Measurements from ENCODE around the gene ZFP62. TPM values are rescaled to one million over a fixed set of nuclear protein-coding genes. Genes with fewer than 3 reads are reported as not detected.
A peak's percentile ranks its signal among the peaks of the same experiment; 100 is the strongest.

Gene ZFP62
- total and polyA plus RNA-seq, 2 of the 8 experiments (the other 6 are each of a cell fraction or from before 2014, with no cell fraction given): 9.3 to 38.5 TPM

DNA sequence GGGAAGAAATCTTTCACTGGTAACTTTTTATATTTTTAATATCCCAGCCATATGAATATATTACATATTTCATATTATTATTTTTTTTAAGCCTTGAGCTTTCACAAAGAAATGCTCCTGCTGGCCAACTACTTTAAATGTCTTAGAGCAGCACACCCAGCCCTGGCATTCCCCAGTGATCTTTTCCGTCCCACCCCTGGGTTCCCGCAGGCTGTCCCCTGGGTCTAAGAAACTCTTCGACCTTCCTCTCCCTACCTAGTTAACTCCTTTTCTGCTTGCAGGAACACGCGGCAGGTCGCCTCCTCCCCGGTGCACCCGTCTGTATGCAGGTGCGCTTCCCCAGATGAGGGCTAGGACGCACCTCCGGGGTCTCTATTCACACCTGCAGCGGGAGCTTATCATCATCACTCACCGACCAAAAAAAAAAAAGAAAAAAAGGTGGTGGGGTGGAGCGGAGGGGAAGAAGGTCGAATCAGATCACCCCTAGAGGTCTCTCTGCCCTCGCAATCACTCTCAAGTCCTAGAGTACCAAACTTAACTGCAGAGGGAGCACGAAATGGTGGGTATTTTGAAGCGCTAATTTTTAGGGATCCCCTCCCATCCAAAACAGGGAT, 696 bp downstream of the ZFP62 start:
- Histone ChIP-seq H3K79me1 (ENCODE audit: low read depth, low read length) (no peaks in the 10 kb centered on the region), H3K56ac (replicated peaks; ENCODE audit: insufficient read length, low read depth, low read length) (peak overlapping the region; percentile 98), H2BK12ac (ENCODE audit: low read depth, low read length) (0 out of 2 replicates have a peak overlapping the region, but pooled peaks have one; percentile 29), H3K4me3 (ENCODE audit: extremely low read depth in 1 of 4, insufficient read depth in 2 of 4, low read depth in 3 of 4, low read length in 4 of 4) (peak overlapping the region; percentile 69 to 98 (median 88)), H3K27ac (ENCODE audit: low read depth, low read length) (peak overlapping the region; percentile 80; the same call in 1 of the 2 replicates), H3K9ac (replicated peaks in 1 of 4; ENCODE audit: extremely low read depth in 1 of 4, low read depth in 3 of 4, low read length in 3 of 4) (peak overlapping the region; percentile 57 to 92 (median 85)), H2BK5ac (ENCODE audit: low read depth, low read length) (peak overlapping the region; percentile 89; the same call in 1 of the 2 replicates), H4K5ac (ENCODE audit: insufficient read length, low read depth, low read length) (peak overlapping the region; percentile 92), H3K4me1 (replicated peaks in 1 of 4; ENCODE audit: control insufficient read depth in 3 of 4, insufficient read depth in 4 of 4, low read length in 3 of 4) (peaks cover 0 to 8% (median 0%) of the 10 kb centered on the region in 4 experiments; a peak in 2 of 7 replicates), H4K8ac (ENCODE audit: extremely low read depth, insufficient read depth, low read length) (no peak overlapping the region), H2AFZ (ENCODE audit: low read length) (peak overlapping the region; percentile 85), H3K23me2 (ENCODE audit: low read depth, low read length) (peaks cover 2% of the 10 kb centered on the region; the same call in 1 of the 2 replicates), H2BK15ac (ENCODE audit: low read length) (no peak overlapping the region), H3K4me2 (ENCODE audit: insufficient read depth in 1 of 2, low read depth in 2 of 2, low read length in 2 of 2) (peak overlapping the region; percentile 68 to 72), H3K36me3 (ENCODE audit: control insufficient read depth in 2 of 4, insufficient read depth in 4 of 4, low read length in 3 of 4) (peaks cover 0 to 10% (median 4%) of the 10 kb centered on the region in 4 experiments; a peak in 7 of 8 replicates), H3K9me3 (ENCODE audit: insufficient read depth in 2 of 2, low read depth in 1 of 2, low read length in 1 of 2) (no peaks in the 10 kb centered on the region), H2BK20ac (ENCODE audit: low read length) (no peak overlapping the region), H4K20me1 (replicated peaks in 1 of 2; ENCODE audit: control insufficient read depth in 1 of 2, insufficient read depth in 2 of 2, low read length in 2 of 2) (peaks cover 2 to 5% of the 10 kb centered on the region in 2 experiments), H3K79me2 (ENCODE audit: control insufficient read depth in 1 of 2, insufficient read depth in 2 of 2, low read length in 2 of 2) (peaks cover 0 to 28% of the 10 kb centered on the region in 2 experiments; a peak in 2 of 4 replicates), H3K27me3 (replicated peaks in 1 of 4; ENCODE audit: control insufficient read depth in 3 of 4, extremely low read depth in 1 of 4, insufficient read depth in 3 of 4, low read length in 3 of 4) (no peaks in the 10 kb centered on the region), H3K18ac (ENCODE audit: extremely low read depth, low read length) (peak overlapping the region; percentile 64), H3K4ac (replicated peaks; ENCODE audit: insufficient read length, low read depth, low read length) (no peak overlapping the region), H2AK5ac (ENCODE audit: low read depth, low read length) (no peak overlapping the region), H3K23ac (ENCODE audit: insufficient read length) (no peak overlapping the region), H2BK120ac (replicated peaks; ENCODE audit: low read depth, low read length) (no peak overlapping the region), H4K91ac (replicated peaks; ENCODE audit: insufficient read length, low read length) (peak overlapping the region; percentile 94), H3K14ac (ENCODE audit: insufficient read length) (no peak overlapping the region)
- ChIA-PET POLR2A (ENCODE audit: partially characterized antibody) (interaction anchor here (0.6 to 3.5 kb wide), 6 partner anchors 14 to 305 kb away, joined by 3 to 12 read pairs (median 5); no protein-coding TSS in a partner anchor), CTCF (ENCODE audit: partially characterized antibody) (interaction anchor here (0.6 to 1.7 kb wide), 5 partner anchors 9 to 300 kb away, joined by 3 to 5 read pairs (median 3); no protein-coding TSS in a partner anchor)
- 3% methylated on average over 13 of the region's 18 CpGs; no CpG with 5 or more reads in 1 of the 2 experiments for WGBS, 2 experiments (ENCODE audit: extremely low coverage in 1 of 2, insufficient coverage in 1 of 2, insufficient read length in 1 of 2, insufficient replicate concordance in 2 of 2, low coverage in 1 of 2, low lambda C conversion rate in 2 of 2, missing lambda C conversion rate in 1 of 2)
- FAIRE-seq (no peak), DNase-seq (ENCODE audit: low read depth in 1 of 2, low spot score in 2 of 2) (peak; percentile 51 to 63)
- TF ChIP-seq CTCF (IDR thresholded peaks at IDR 0.05; ENCODE audit: control extremely low read depth in 1 of 3, insufficient read depth in 1 of 3, low read depth in 1 of 3, low read length in 3 of 3) (peak in 2 of 3 experiments; percentile 14 to 44; a peak in 2 of 4 replicates), EP300 (IDR thresholded peaks at IDR 0.05; ENCODE audit: borderline replicate concordance in 1 of 2, low read depth in 2 of 2, low read length in 2 of 2) (0 out of 3 replicates have a peak, but pooled peaks of 1 of the 2 experiments have one; percentile 14), CREB1 (IDR thresholded peaks at IDR 0.05) (peak; percentile 55), GABPA (IDR thresholded peaks at IDR 0.05; ENCODE audit: borderline replicate concordance, insufficient read depth, low read length) (no peak), TCF12 (IDR thresholded peaks at IDR 0.05; ENCODE audit: low read depth, low read length) (peak; percentile 95), SP1 (IDR thresholded peaks at IDR 0.05; ENCODE audit: low read depth, low read length) (0 out of 2 replicates have a peak, but pooled peaks have one; percentile 24), YY1 (IDR thresholded peaks at IDR 0.05; ENCODE audit: low read depth, low read length) (no peak), HDAC2 (IDR thresholded peaks at IDR 0.05; ENCODE audit: borderline replicate concordance in 1 of 2, low read depth in 2 of 2, low read length in 2 of 2) (0 out of 4 replicates have a peak, but pooled peaks of 1 of the 2 experiments have one; percentile 19)

All from H1 (cell line).